Choroid plexus epithelial cell (primary cell): ENCODE results near the gene DCAKD.

Source experiments
- DNase-seq: peaks from one replicate; pipeline ENCODE4 v3.0.0-alpha.2; 2010; ENCODE audit warnings: low read depth
- H3K4me3 ChIP-seq: 2 replicates; pipeline ENCODE4 v1.5.1; 2011; ENCODE audit warnings: low read depth, mild to moderate bottlenecking, control low read depth, low read length, moderate library complexity
- CTCF ChIP-seq: conservative IDR thresholded peaks from 2 replicates; pipeline ENCODE4 v1.5.1; 2011; ENCODE audit warnings: low read depth, mild to moderate bottlenecking, control low read depth, inconsistent platforms, low read length, moderate library complexity

Gene DCAKD

GRCh38 chr17:44977065-44977464 is 74.4 kb downstream of the DCAKD start:
- no peak for DNase-seq
- no peak overlapping the region for H3K4me3 ChIP-seq
- no peak for TF ChIP-seq CTCF

GRCh38 chr17:44976206-44976605 is 75.2 kb downstream of the DCAKD start:
- TF ChIP-seq CTCF: no peak
- no peak overlapping the region for H3K4me3 ChIP-seq

More at GRCh38 chr17:44976206-44976605, 75.2 kb downstream of the DCAKD start:
- no peak for DNase-seq
